Pancreas (tissue), 10 donors: Measurements from ENCODE around the gene ZXDC. TPM values are rescaled to one million over a fixed set of nuclear protein-coding genes. Genes with fewer than 3 reads are reported as not detected.
A peak's percentile ranks its signal among the peaks of the same experiment; 100 is the strongest.

ENCODE experiments used
- ATAC-seq, 4 donors: fragments of 200-7000 bp; cut with Tn5 transposase; one replicate each; pipeline versions ENCODE4 v1.8.0 to v1.9.1; 2020; ENCODE audit warnings: mild to moderate bottlenecking in 4 of 4, moderate library complexity in 4 of 4
- DNase-seq, 6 donors: peaks; one replicate each; pipeline ENCODE4 v3.0.0-alpha.2; 2020
- FAIRE-seq: peaks from 2 replicates; lab custom pipeline; 2012; peaks lifted over from hg19 to GRCh38; lab: Jason Lieb, UNC
- H3K27ac ChIP-seq, 4 donors: fragments of 200-600 bp; sonication (generic); 1 replicate in 3 of 4; 2 replicates in 1 of 4; pipeline versions ENCODE4 v1.5.0 to v1.8.0; 2020
- H3K27me3 ChIP-seq, 4 donors: fragments of 200-600 bp; one replicate each; pipeline ENCODE4 v1.8.0; 2021
- H3K36me3 ChIP-seq, 3 donors: fragments of 200-600 bp; sonication (generic) in 1 of 3; one replicate each; pipeline versions ENCODE4 v1.5.0 to v1.8.0; 2020 to 2021
- H3K4me1 ChIP-seq, 3 donors: fragments of 200-600 bp; one replicate each; pipeline ENCODE4 v1.8.0; 2021
- H3K4me3 ChIP-seq, 4 donors: fragments of 200-600 bp; sonication (generic) in 2 of 4; one replicate each; pipeline versions ENCODE4 v1.5.0 to v1.8.0; 2020 to 2021
- H3K9me3 ChIP-seq, 4 donors: fragments of 200-600 bp; one replicate each; pipeline ENCODE4 v1.8.0; 2021
- WGBS, 2 donors: extraction: QIAGEN DNeasy Blood & Tissue Kit; methylation state at CpG; one replicate each; pipeline ENCODE4 v1.1.7; 2013; 5-methylcytosine and 5-hydroxymethylcytosine counted together
- intact Hi-C, 3 donors: fragments of 100-400 bp; cut with DNase I; formaldehyde crosslinking; loops; one replicate each; pipeline versions ENCODE4 v1.11.1 to v1.14.2; 2022
- polyA plus RNA-seq, 2 donors: library from polyadenylated mRNA; stranded (reverse); fragments of 200-250 nt; gene quantifications; one replicate each; pipeline ENCODE4 v1.2.3, GENCODE V29; 2013
- total RNA-seq, 6 donors: library from RNA; stranded (reverse); fragmentation: NEBNext Ultra II Directional in 4 of 6; extraction: Animal tissue kit (Norgen Biotek cat#: 25700) in 4 of 6; gene quantifications; one replicate each; pipeline versions ENCODE4 v1.2.1 to v1.2.4, GENCODE V29; 2021 to 2023
- TF ChIP-seq, protein P1 (sequence below), 4 donors: fragments of 200-600 bp; sonication (generic) in 3 of 4; IDR thresholded peaks; one replicate each; pipeline versions ENCODE4 v1.5.0 to v1.8.0; 2021; ENCODE audit warnings: antibody characterized with exemption in 4 of 4
- donor health status: healthy with polysubstance abuse.
- donor health status: DM: no; HTN: no; CAD: no; lungs with moderate emphysema.
- donor health status: DM: no; HTN: no; CAD: no.
- donor health status: control.
- donor health status: control.
- donor health status: Bipolar disorder and iron deficiency.
- donor health status: DM: yes; HTN: yes; CAD: no.
- donor health status: DM: no; HTN: no; CAD: no.
- donor health status: DM: no; HTN: no; CAD: no.
- donor health status: DM: yes; HTN: yes; CAD: no.

Gene ZXDC
- total and polyA plus RNA-seq, 8 donors: 19.4 to 26.1 (median 20.9) TPM

DNA sequence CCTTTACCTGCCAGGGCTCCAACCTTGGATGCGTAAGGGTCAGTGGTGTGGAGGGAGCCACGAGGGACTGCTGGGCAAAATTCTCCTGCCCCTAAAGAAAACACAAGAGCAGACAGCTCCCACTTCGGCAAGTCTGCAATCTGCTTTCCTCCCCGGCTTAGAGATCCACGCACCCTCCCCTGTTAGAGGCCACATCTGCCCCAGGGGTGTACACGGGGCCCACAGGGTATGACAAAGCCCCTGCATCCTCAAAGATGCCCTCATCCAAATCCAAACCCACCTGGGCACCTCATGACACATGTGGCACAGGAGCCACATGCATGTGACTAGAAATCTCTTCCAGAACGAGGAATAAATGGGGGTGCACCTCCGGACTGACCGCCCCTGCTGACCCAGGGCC is 25.5 kb downstream of the ZXDC start:
- no peak for ATAC-seq
- Histone ChIP-seq H3K36me3 (peaks cover 0 to 18% (median 8%) of the 10 kb centered on the region in 3 donors), H3K27ac (peak overlapping the region in 2 of 4 donors; percentile 55 to 57), H3K4me1 (peaks cover 0 to 20% (median 0%) of the 10 kb centered on the region in 3 donors), H3K9me3 (no peaks in the 10 kb centered on the region), H3K27me3 (no peaks in the 10 kb centered on the region), H3K4me3 (no peak overlapping the region)
- WGBS, 2 donors: 77 to 85% methylated on average over 9 of the region's 9 CpGs
- no peak for DNase-seq
- FAIRE-seq: no peak
- TF ChIP-seq, protein P1, sequence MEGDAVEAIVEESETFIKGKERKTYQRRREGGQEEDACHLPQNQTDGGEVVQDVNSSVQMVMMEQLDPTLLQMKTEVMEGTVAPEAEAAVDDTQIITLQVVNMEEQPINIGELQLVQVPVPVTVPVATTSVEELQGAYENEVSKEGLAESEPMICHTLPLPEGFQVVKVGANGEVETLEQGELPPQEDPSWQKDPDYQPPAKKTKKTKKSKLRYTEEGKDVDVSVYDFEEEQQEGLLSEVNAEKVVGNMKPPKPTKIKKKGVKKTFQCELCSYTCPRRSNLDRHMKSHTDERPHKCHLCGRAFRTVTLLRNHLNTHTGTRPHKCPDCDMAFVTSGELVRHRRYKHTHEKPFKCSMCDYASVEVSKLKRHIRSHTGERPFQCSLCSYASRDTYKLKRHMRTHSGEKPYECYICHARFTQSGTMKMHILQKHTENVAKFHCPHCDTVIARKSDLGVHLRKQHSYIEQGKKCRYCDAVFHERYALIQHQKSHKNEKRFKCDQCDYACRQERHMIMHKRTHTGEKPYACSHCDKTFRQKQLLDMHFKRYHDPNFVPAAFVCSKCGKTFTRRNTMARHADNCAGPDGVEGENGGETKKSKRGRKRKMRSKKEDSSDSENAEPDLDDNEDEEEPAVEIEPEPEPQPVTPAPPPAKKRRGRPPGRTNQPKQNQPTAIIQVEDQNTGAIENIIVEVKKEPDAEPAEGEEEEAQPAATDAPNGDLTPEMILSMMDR (IDR thresholded peaks at IDR 0.05): no peak
- intact Hi-C loops: no loop called here

DNA sequence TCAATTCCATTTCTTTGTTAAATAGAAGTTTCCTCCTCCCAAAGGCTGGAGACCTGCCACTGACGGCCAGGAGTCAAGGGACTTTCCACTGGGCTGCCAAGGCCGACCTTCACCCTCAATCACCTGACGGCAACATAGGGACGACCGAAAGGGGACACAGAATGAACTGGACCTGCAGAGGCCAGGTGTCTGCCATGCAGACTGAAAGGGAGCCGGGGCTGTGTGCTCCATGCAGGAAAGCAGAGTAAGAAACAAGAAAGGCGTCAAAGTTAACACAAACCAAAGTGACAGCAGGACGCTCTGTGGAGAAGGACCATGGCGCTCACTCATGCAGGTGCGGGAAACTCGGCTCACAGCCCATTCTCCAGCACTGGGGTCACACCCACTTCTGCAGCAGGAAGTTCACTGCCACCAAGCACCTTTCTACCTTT is 26.1 kb downstream of the ZXDC start:
- H3K27me3 ChIP-seq: no peaks in the 10 kb centered on the region
- TF ChIP-seq, protein P1 (IDR thresholded peaks at IDR 0.05): no peak
- H3K27ac ChIP-seq: peak overlapping the region in 2 of 4 donors; percentile 55 to 57
- peaks cover 0 to 18% (median 8%) of the 10 kb centered on the region in 3 donors for H3K36me3 ChIP-seq
- H3K4me3 ChIP-seq: no peak overlapping the region
- WGBS, 2 donors: 30 to 56% methylated on average over 11 of the region's 11 CpGs
- peak; percentile 49 to 87 (median 78) for ATAC-seq
- no peaks in the 10 kb centered on the region for H3K9me3 ChIP-seq
- intact Hi-C loops: no loop called here
- DNase-seq: peak in 3 of 6 donors; percentile 24 to 81 (median 54)
- H3K4me1 ChIP-seq: peaks cover 0 to 20% (median 0%) of the 10 kb centered on the region in 3 donors
- no peak for FAIRE-seq

DNA sequence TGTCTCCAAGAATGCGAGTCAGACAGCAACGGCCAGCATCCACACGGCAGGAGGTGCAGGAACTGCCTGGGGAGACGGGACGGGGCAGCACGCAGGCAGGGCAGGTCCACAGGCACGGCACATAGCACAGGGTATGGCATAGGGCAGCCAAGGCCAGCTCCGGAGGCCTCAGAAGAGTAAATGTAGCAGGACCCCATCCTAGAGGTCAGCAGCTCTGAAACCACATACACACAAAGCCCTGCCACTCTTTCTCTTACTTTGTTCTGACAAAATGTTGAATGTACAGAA is 26.9 kb downstream of the ZXDC start:
- no peak overlapping the region for H3K4me3 ChIP-seq
- H3K36me3 ChIP-seq: peaks cover 0 to 18% (median 8%) of the 10 kb centered on the region in 3 donors
- FAIRE-seq (no peak), ATAC-seq (no peak), DNase-seq (no peak)
- intact Hi-C loops: no loop called here
- no peaks in the 10 kb centered on the region for H3K9me3 ChIP-seq
- TF ChIP-seq, protein P1 (IDR thresholded peaks at IDR 0.05): no peak
- peak overlapping the region in 2 of 4 donors; percentile 55 to 57 for H3K27ac ChIP-seq
- WGBS, 2 donors: 93 to 94% methylated on average over 8 of the region's 8 CpGs
- H3K27me3 ChIP-seq: no peaks in the 10 kb centered on the region
- peaks cover 0 to 20% (median 0%) of the 10 kb centered on the region in 3 donors for H3K4me1 ChIP-seq

DNA sequence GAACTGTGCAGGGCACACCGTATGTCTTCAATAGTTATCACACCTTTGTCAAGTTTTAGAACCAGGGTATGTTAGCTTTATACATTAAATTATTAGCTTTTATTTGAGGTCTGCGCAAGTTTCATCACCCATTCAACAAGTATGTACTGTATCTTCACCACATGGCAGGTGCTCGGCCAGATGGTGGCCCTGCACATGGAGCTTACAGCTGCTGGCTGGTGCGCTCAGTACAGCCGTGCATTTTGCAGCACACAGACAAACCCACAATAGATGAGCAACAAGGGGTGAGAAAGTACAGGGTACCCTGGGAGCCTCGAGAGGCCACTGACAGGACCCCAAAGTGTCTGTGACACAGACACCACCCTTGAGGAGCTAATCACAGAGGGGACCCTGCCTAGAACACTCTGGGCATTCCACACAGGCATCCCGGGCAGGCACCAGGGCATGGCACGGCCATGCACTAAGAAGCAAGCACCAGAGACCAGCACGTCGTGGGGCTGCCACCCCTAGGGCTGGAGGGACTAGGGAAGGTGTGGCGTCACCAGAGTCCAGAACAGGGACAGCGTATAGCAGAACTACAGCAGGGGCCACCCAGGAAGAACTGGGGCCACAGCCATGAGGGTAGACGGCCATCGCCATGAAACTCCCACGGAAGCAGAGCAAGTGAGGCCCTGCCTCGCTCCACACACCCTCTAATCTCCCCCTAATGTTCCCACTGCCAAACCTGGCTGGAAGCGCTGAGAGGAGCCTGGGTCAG is 27.4 kb downstream of the ZXDC start:
- FAIRE-seq: no peak

More for the DNA sequence above, 27.4 kb downstream of the ZXDC start:
- ATAC-seq (no peak), DNase-seq (peak in 1 of 6 donors; percentile 8)
- peaks cover 0 to 20% (median 0%) of the 10 kb centered on the region in 3 donors for H3K4me1 ChIP-seq
- WGBS, 2 donors: 94 to 95% methylated on average over 17 of the region's 17 CpGs
- TF ChIP-seq, protein P1 (IDR thresholded peaks at IDR 0.05): no peak
- H3K36me3 ChIP-seq: peaks cover 0 to 18% (median 8%) of the 10 kb centered on the region in 3 donors
- intact Hi-C loops: no loop called here
- no peaks in the 10 kb centered on the region for H3K27me3 ChIP-seq
- H3K4me3 ChIP-seq: no peak overlapping the region
- H3K9me3 ChIP-seq: no peaks in the 10 kb centered on the region
- H3K27ac ChIP-seq: peak overlapping the region in 1 of 4 donors; percentile 55
